Urinary bladder (tissue), 4 donors: ENCODE data around the gene RPL27A. TPM values are rescaled to one million over a fixed set of nuclear protein-coding genes. Genes with fewer than 3 reads are reported as not detected.

Experiments used
- DNase-seq: peaks from one replicate; pipeline ENCODE4 v3.0.0-alpha.2; 2015; ENCODE audit errors: extremely low spot score
- H3K27ac ChIP-seq: one replicate; pipeline ENCODE4 v1.5.1; 2013; ENCODE audit warnings: low read depth, mild to moderate bottlenecking, moderate library complexity
- H3K36me3 ChIP-seq: one replicate; pipeline ENCODE4 v1.6.1; 2013; ENCODE audit warnings: mild to moderate bottlenecking, moderate library complexity; ENCODE audit not compliant: insufficient read depth
- H3K4me1 ChIP-seq: one replicate; pipeline ENCODE4 v1.6.1; 2013; ENCODE audit warnings: mild to moderate bottlenecking, moderate library complexity; ENCODE audit not compliant: insufficient read depth
- H3K4me3 ChIP-seq: one replicate; pipeline ENCODE4 v1.5.1; 2013; ENCODE audit warnings: low read depth, low read length
- WGBS: extraction: QIAGEN DNeasy Blood & Tissue Kit; methylation state at CpG from one replicate; pipeline ENCODE4 v1.1.7; 2013; 5-methylcytosine and 5-hydroxymethylcytosine counted together
- polyA plus RNA-seq: library from polyadenylated mRNA; stranded (reverse); fragments of 200-250 nt; gene quantifications from one replicate; pipeline ENCODE4 v1.2.3, GENCODE V29; 2013
- total RNA-seq: library from RNA; depleted of rRNA; stranded (reverse); fragments of >200 nt; gene quantifications from one replicate; pipeline ENCODE4 v1.2.3, GENCODE V29; 2014
- donor health status: healthy with polysubstance abuse.
- donor health status: healthy.

The RPL27A gene
- total RNA-seq (674 TPM), polyA plus RNA-seq (2,792 TPM)

DNA sequence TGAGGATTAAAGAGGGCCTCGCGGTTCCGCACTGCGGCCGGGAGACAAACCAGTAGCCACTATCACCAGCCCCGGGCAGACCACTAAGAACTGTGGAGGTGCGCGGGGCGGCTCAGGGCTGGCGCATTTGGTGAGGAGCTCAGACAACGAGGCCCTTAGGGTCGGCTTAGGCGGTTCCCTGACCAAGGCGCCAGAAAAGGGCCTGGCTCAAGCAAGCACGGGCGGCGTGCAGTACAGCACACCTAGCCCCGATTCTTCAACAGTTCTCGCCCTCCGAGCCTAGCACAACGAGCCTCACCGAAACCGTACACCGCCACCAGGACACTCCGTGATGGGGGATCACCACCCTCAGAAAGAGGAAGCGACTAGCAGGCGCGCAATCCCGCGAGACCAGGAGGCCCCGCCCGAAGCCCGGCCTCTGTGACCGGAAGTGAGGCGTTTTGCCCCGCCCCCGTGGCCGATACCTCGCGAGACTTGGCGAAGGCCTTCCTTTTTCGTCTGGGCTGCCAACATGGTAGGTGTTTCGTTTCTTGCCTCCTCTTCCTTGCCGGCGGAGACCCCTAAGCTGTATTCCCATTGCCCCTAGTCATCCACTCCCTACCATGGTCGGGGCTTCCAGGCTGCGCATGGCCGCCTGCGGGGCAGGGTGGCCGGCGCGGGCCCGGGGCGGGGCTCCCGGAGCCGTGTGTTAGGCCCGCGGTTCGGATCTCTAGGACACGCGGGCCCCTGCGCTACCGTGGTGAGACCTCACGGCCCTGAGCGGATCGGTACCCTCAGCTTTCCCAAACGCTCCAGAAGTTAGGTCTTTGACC, at the start of gene RPL27A, which contains the start of gene TRIM66:
TSS of gene RPL27A (plus strand) at position 490 of the 812 bp plus-strand sequence. CDS start at position 512, 22 bp downstream.
TSS of gene TRIM66 (minus strand) at position 363 of the 812 bp plus-strand sequence. CDS start 10,391 bp downstream, outside the sequence.
- DNase-seq, result peak; percentile 93
- H3K27ac ChIP-seq, result peak within 1 kb of the TSS; percentile 99
- no peaks in the 10 kb centered on the region for H3K4me1 ChIP-seq
- H3K36me3 ChIP-seq, result no peaks in the 10 kb centered on the region
- peak within 1 kb of the TSS; percentile 92 for H3K4me3 ChIP-seq
- under 1% methylated on average over 67 of the region's 67 CpGs for WGBS

GRCh38 chr11:8634498-8634897, 48.1 kb upstream of the RPL27A start:
- 96% methylated on average over 6 of the region's 6 CpGs for WGBS
- Histone ChIP-seq H3K4me1 (no peaks in the 10 kb centered on the region), H3K36me3 (peaks cover 1% of the 10 kb centered on the region), H3K27ac (no peak overlapping the region), H3K4me3 (no peak overlapping the region)
- DNase-seq, result no peak

DNA sequence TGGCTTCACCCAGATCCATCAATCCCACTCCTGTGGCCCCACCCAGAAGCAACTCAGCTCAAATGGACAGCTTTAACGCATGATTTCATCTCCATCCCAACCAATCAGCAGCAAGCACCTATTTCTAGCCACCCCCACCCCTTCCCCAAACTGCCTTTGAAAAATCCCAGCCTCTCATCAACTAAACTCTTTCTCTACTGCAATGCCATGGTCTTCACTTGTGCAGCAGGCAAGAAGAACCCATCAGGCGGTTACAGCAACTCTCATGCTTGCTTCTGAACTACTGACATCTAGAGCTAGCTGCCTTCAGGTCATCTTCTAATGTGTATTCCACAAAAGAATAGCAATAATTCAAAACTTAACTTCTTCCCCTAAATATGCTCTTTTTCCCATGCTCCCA, 46.5 kb upstream of the RPL27A start:
- Histone ChIP-seq H3K4me1 (no peaks in the 10 kb centered on the region), H3K4me3 (no peak overlapping the region), H3K27ac (no peak overlapping the region), H3K36me3 (peaks cover 1% of the 10 kb centered on the region)
- DNase-seq, result no peak
- WGBS, result over 99% methylated on average over 2 of the region's 2 CpGs

- Histone ChIP-seq H3K27ac (no peak overlapping the region), H3K36me3 (peaks cover 1% of the 10 kb centered on the region), H3K4me3 (no peak overlapping the region), H3K4me1 (no peaks in the 10 kb centered on the region)
- DNase-seq, result no peak
- WGBS, result 93% methylated on average over 5 of the region's 5 CpGs
Observed at GRCh38 chr11:8638300-8638699, 44.3 kb upstream of the RPL27A start.

- Histone ChIP-seq H3K36me3 (peaks cover 1% of the 10 kb centered on the region), H3K4me3 (no peak overlapping the region), H3K27ac (no peak overlapping the region), H3K4me1 (no peaks in the 10 kb centered on the region)
- DNase-seq, result no peak
- WGBS, result 77% methylated on average over 3 of the region's 3 CpGs
Observed at GRCh38 chr11:8639655-8640054, 42.9 kb upstream of the RPL27A start.

DNA sequence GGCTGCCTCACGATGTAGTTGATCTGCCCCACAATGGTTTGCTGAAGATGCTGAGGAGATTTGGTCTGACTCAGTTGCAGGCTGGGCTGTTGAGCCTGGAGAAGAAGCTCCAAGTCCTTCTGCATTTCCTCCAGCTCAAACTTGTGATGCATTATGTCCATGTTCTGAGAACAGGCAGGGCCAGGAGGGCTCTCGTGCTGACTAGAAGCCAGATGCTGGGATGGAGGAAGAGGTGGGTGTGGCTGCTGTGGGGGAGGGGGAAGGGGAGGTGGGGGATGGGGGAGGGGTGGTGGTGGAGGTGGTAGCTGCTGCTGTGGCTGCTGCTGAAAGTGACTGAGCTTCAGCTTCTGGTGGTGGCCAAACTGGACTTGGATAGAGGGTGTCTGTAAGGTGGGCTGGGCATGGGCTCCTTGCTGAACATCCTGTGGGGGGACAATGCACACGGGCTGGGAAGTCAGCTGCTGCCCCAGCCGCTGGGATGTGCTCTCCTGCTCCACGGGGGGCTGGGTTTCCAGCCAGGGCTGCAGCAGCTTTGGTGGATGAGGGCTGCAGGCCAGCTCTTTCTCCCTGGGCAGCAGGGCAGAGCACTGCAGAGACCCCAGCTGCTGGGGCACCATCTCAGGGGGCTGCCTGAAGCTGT, 42.2 kb upstream of the RPL27A start:
- 50% methylated on average over 5 of the region's 5 CpGs for WGBS

GRCh38 chr11:8641332-8641731, 41.3 kb upstream of the RPL27A start:
- no peaks in the 10 kb centered on the region for H3K4me1 ChIP-seq
- H3K36me3 ChIP-seq, result peaks cover 4% of the 10 kb centered on the region
- H3K27ac ChIP-seq, result no peak overlapping the region
- H3K4me3 ChIP-seq, result no peak overlapping the region
- DNase-seq, result no peak
- 95% methylated on average over 2 of the region's 2 CpGs for WGBS

More for the DNA sequence above, 42.2 kb upstream of the RPL27A start:
- H3K4me3 ChIP-seq, result no peak overlapping the region
- no peak overlapping the region for H3K27ac ChIP-seq
- H3K4me1 ChIP-seq, result no peaks in the 10 kb centered on the region
- no peak for DNase-seq
- H3K36me3 ChIP-seq, result peaks cover 1% of the 10 kb centered on the region

DNA sequence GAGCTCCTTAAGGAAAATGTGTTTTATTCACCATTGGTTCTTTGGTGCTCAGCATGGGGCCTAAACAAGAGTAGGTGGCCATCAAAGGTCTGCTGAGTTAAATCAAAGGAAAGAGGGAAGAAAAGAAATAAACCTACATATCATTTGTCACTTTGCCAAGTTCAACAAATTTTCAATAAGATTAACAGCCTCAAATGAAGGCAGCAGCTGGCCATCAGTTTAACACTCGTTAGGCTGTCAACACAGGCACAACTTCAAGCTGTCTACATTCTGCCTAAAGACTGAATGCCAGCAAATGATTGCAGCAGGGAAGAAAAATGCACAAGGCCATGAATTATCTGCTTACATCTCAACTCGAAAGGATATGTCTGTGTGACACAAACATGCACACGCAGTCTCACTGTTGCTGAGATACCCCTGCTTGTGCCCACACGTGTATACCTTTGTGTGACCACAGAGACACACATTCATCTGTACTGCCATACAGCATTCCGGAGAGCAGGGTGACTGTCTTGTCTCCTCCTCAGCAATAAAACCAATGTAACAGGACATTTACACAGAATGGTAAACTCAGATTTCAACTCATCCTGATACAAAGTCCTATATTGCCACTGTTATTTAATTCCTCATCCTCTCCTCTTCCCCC, 40.3 kb upstream of the RPL27A start:
- no peak for DNase-seq
- Histone ChIP-seq H3K27ac (no peak overlapping the region), H3K4me1 (no peaks in the 10 kb centered on the region), H3K4me3 (no peak overlapping the region), H3K36me3 (peaks cover 6% of the 10 kb centered on the region)
- 68% methylated on average over 5 of the region's 5 CpGs for WGBS

DNA sequence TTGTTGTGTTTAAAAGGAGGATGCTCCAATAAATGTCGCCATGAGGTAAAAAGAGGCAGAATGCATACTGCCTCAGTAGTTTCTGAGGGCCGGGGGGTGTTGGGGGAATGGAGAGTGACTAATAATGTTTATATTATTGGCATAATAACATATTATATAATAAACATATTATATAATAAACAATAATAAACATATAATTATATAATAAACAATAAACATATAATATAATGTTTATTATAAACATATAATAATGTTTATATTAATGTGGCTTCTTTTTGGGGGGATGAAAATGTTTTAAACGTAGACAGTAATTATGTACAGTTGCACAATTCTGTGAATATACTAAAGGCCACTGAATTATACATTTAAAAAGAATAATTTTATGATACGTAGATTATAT, 35.7 kb upstream of the RPL27A start:
- H3K4me3 ChIP-seq, result no peak overlapping the region
- H3K36me3 ChIP-seq, result peaks cover 5% of the 10 kb centered on the region
- 93% methylated on average over 4 of the region's 4 CpGs for WGBS
- no peaks in the 10 kb centered on the region for H3K4me1 ChIP-seq
- H3K27ac ChIP-seq, result no peak overlapping the region
- no peak for DNase-seq

- H3K4me1 ChIP-seq, result no peaks in the 10 kb centered on the region
- WGBS, result 77% methylated on average over 2 of the region's 2 CpGs
- H3K36me3 ChIP-seq, result peaks cover 5% of the 10 kb centered on the region
- H3K4me3 ChIP-seq, result no peak overlapping the region
- no peak overlapping the region for H3K27ac ChIP-seq
- DNase-seq, result no peak
Observed at GRCh38 chr11:8649361-8649760, 33.2 kb upstream of the RPL27A start.

GRCh38 chr11:8650401-8650990, 32.1 kb upstream of the RPL27A start:
- Histone ChIP-seq H3K4me3 (no peak overlapping the region), H3K36me3 (peaks cover 5% of the 10 kb centered on the region), H3K27ac (no peak overlapping the region), H3K4me1 (no peaks in the 10 kb centered on the region)
- no peak for DNase-seq
- WGBS, result 96% methylated on average over 2 of the region's 2 CpGs

- no peaks in the 10 kb centered on the region for H3K4me1 ChIP-seq
- 67% methylated on average over 3 of the region's 3 CpGs for WGBS
- DNase-seq, result no peak
- H3K4me3 ChIP-seq, result no peak overlapping the region
- H3K27ac ChIP-seq, result no peak overlapping the region
- H3K36me3 ChIP-seq, result peaks cover 3% of the 10 kb centered on the region
Observed at GRCh38 chr11:8652140-8652539, 30.5 kb upstream of the RPL27A start.

DNA sequence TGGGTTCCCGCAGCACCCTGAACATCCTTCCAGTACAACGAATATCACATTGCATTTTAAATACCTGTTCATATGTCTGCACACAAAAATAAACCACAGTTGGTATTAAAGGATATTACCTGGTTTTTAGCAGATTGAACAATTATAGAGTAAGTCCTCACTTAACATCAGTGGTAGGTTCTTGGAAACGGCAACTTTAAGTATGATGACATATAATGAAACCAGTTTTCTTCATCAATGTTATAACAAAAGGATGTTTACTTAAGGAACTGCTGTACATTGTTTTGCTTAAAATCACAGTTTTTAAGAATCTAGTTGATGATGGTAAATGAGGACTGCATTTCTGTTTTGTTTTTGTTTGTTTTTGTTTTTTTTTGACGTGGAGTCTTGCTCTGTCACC, 28.1 kb upstream of the RPL27A start:
- no peaks in the 10 kb centered on the region for H3K4me1 ChIP-seq
- 74% methylated on average over 4 of the region's 4 CpGs for WGBS
- no peak for DNase-seq
- no peak overlapping the region for H3K4me3 ChIP-seq
- H3K27ac ChIP-seq, result no peak overlapping the region
- H3K36me3 ChIP-seq, result no peaks in the 10 kb centered on the region
